ENCODE data around the gene SLC49A3. TPM values are rescaled to one million over a fixed set of nuclear protein-coding genes. Genes with fewer than 3 reads are reported as not detected.

Gene SLC49A3
- total and polyA plus RNA-seq, 10 of the 15 experiments (the other 5 are each of a cell fraction or from before 2014, with no cell fraction given): 0.09 to 0.85 (median 0.18) TPM; not detected in 4

DNA sequence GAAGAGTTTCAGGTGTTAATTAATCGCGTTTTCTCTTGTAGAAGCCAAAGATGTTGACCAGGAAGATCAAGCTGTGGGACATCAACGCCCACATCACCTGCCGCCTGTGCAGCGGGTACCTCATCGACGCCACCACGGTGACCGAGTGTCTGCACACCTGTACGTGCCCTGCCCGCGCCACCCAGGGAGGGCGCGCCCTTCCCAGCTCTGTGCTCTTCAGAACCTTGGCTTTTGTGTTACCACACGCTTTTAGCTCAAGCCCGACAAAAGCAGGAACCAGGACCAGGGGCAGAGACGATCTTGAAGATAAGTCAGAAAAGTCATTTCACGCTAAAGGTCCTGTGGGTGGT, 44.7 kb upstream of the SLC49A3 start:
- ChIA-PET CTCF (no interaction called here), POLR2A (no interaction called here), RAD21 (ENCODE audit: unreplicated experiment) (no interaction called here), SMC1A (ENCODE audit: uncharacterized antibody, unreplicated experiment) (no interaction called here)
- in situ Hi-C loops (cut with MboI) (no loop called here), intact Hi-C loops (cut with micrococcal nuclease; ENCODE audit: unreplicated experiment) (no loop called here)
- BruUV-seq (replicated peaks): no TSS peak
- DNase-seq (ENCODE audit: low read depth, low spot score) (no peak), FAIRE-seq (no peak), ATAC-seq (no peak)
- H3K4me1 ChIP-seq (ENCODE audit: control insufficient read depth, insufficient read depth, low read length): no peaks in the 10 kb centered on the region
- H2AFZ ChIP-seq (ENCODE audit: control insufficient read depth, low read depth, low read length): no peak overlapping the region
- H3K27me3 ChIP-seq (replicated peaks in 1 of 2; ENCODE audit: control insufficient read depth in 2 of 2, insufficient read depth in 2 of 2, low read length in 1 of 2): no peaks in the 10 kb centered on the region
- H3K4me3 ChIP-seq: no peak overlapping the region
- H3K9ac ChIP-seq (ENCODE audit: control insufficient read depth, insufficient read depth, low read length): no peak overlapping the region
- no peaks in the 10 kb centered on the region for H3K79me2 ChIP-seq (ENCODE audit: control insufficient read depth, insufficient read depth, low read length)
- H3K4me2 ChIP-seq (ENCODE audit: control insufficient read depth, insufficient read depth): no peak overlapping the region
- WGBS (ENCODE audit: insufficient coverage, insufficient replicate concordance, low lambda C conversion rate, missing lambda C conversion rate): 98% methylated on average over 18 of the region's 18 CpGs
- no peaks in the 10 kb centered on the region; the same call in 2 of the 3 replicates for H3K9me3 ChIP-seq (replicated peaks; ENCODE audit: control insufficient read depth, insufficient read depth, low read length)
- H4K20me1 ChIP-seq (ENCODE audit: control insufficient read depth, insufficient read depth): no peaks in the 10 kb centered on the region
- H3K36me3 ChIP-seq (ENCODE audit: control insufficient read depth in 2 of 2, insufficient read depth in 2 of 2, low read length in 1 of 2): peaks cover 19 to 33% of the 10 kb centered on the region in 2 experiments; a peak in 3 of 4 replicates
- no peak overlapping the region for H3K27ac ChIP-seq (ENCODE audit: control insufficient read depth, insufficient read depth)
- TF ChIP-seq SMAD5 (IDR thresholded peaks at IDR 0.05; ENCODE audit: low read depth): no peak
- no peak for TF ChIP-seq CHD1 (IDR thresholded peaks at IDR 0.05; ENCODE audit: low read depth, low read length)
- no peak for TF ChIP-seq ZNF274 (IDR thresholded peaks at IDR 0.05; ENCODE audit: insufficient read depth, insufficient read length)
- no peak for TF ChIP-seq NR2C1 (IDR thresholded peaks at IDR 0.05)
- TF ChIP-seq, protein P1, sequence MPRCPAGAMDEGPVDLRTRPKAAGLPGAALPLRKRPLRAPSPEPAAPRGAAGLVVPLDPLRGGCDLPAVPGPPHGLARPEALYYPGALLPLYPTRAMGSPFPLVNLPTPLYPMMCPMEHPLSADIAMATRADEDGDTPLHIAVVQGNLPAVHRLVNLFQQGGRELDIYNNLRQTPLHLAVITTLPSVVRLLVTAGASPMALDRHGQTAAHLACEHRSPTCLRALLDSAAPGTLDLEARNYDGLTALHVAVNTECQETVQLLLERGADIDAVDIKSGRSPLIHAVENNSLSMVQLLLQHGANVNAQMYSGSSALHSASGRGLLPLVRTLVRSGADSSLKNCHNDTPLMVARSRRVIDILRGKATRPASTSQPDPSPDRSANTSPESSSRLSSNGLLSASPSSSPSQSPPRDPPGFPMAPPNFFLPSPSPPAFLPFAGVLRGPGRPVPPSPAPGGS (IDR thresholded peaks at IDR 0.05; ENCODE audit: borderline replicate concordance, insufficient read depth, low read depth, low read length, poor library complexity, severe bottlenecking): no peak
- TF ChIP-seq EP300 (IDR thresholded peaks at IDR 0.05; ENCODE audit: borderline replicate concordance in 1 of 2, control insufficient read depth in 1 of 2, low read depth in 2 of 2, low read length in 2 of 2): no peak
- TF ChIP-seq RBBP5 (conservative IDR thresholded peaks at IDR 0.05): no peak
- TF ChIP-seq, protein P2, sequence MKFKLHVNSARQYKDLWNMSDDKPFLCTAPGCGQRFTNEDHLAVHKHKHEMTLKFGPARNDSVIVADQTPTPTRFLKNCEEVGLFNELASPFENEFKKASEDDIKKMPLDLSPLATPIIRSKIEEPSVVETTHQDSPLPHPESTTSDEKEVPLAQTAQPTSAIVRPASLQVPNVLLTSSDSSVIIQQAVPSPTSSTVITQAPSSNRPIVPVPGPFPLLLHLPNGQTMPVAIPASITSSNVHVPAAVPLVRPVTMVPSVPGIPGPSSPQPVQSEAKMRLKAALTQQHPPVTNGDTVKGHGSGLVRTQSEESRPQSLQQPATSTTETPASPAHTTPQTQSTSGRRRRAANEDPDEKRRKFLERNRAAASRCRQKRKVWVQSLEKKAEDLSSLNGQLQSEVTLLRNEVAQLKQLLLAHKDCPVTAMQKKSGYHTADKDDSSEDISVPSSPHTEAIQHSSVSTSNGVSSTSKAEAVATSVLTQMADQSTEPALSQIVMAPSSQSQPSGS (IDR thresholded peaks at IDR 0.05; ENCODE audit: low read length): no peak
- no peak for TF ChIP-seq PAX5 (IDR thresholded peaks at IDR 0.05; ENCODE audit: borderline replicate concordance, low read depth, low read length)
- TF ChIP-seq MYC (IDR thresholded peaks at IDR 0.05; ENCODE audit: insufficient read depth, insufficient read length, insufficient replicate concordance, low read length, severe bottlenecking): no peak
- TF ChIP-seq IKZF2 (IDR thresholded peaks at IDR 0.05): no peak
- TF ChIP-seq GATAD2B (conservative IDR thresholded peaks at IDR 0.05; ENCODE audit: low read depth): no peak
- no peak for TF ChIP-seq BRCA1 (IDR thresholded peaks at IDR 0.05; ENCODE audit: low read depth, low read length)
- no peak for TF ChIP-seq ZNF207 (IDR thresholded peaks at IDR 0.05; ENCODE audit: borderline replicate concordance)
- TF ChIP-seq, protein P3, sequence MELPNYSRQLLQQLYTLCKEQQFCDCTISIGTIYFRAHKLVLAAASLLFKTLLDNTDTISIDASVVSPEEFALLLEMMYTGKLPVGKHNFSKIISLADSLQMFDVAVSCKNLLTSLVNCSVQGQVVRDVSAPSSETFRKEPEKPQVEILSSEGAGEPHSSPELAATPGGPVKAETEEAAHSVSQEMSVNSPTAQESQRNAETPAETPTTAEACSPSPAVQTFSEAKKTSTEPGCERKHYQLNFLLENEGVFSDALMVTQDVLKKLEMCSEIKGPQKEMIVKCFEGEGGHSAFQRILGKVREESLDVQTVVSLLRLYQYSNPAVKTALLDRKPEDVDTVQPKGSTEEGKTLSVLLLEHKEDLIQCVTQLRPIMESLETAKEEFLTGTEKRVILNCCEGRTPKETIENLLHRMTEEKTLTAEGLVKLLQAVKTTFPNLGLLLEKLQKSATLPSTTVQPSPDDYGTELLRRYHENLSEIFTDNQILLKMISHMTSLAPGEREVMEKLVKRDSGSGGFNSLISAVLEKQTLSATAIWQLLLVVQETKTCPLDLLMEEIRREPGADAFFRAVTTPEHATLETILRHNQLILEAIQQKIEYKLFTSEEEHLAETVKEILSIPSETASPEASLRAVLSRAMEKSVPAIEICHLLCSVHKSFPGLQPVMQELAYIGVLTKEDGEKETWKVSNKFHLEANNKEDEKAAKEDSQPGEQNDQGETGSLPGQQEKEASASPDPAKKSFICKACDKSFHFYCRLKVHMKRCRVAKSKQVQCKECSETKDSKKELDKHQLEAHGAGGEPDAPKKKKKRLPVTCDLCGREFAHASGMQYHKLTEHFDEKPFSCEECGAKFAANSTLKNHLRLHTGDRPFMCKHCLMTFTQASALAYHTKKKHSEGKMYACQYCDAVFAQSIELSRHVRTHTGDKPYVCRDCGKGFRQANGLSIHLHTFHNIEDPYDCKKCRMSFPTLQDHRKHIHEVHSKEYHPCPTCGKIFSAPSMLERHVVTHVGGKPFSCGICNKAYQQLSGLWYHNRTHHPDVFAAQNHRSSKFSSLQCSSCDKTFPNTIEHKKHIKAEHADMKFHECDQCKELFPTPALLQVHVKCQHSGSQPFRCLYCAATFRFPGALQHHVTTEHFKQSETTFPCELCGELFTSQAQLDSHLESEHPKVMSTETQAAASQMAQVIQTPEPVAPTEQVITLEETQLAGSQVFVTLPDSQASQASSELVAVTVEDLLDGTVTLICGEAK (IDR thresholded peaks at IDR 0.05; ENCODE audit: borderline replicate concordance): no peak

Measured in GM12878 (cell line).